NCI-H2227 (cell line): ENCODE measurements around the gene FBXO22.

Experiments used
- DNase-seq: peaks from one replicate; lab custom pipeline; 2025; ENCODE audit not compliant: unreplicated experiment; lab: John Stamatoyannopoulos, UW

The FBXO22 gene

DNA sequence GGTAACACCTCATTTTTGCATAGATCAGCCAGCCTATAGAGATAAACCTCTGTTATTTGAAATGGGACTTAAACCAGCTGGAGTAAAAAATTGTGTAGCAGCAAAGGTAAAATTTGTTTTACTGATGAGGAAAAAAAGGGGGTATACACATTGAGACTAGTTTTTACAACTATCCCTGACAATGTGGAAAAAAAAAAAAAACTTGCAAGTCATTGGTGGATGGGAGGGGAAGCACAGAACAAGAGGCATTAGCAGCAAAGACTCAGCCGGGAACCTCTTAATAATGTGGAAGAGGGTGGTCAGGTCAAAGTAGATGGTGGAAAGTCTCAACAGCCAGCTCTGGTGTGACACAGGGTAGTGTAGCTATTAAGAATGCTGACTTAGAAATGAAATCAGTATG lies 14.5 kb downstream of the FBXO22 start:
- DNase-seq: no peak

DNA sequence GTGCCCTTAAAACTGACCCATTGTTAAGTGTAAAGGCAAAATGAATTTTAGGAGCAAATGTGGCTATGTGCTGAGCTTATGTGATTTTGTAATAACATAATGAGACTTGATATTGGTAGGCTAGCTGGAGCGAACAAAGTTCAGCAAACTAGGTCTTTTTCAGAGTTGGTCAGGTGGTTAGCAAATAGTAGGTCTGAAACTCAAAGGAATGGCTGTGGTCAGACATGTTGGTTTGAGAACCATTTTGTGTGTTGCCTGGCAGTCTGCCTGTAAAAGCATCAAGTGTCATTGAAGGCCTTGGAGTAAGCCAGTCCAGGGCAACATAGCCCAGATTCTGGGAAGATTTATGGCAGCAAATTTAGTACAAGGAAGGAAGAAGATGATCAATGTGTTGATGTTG lies 16.4 kb downstream of the FBXO22 start:
- DNase-seq: no peak

DNA sequence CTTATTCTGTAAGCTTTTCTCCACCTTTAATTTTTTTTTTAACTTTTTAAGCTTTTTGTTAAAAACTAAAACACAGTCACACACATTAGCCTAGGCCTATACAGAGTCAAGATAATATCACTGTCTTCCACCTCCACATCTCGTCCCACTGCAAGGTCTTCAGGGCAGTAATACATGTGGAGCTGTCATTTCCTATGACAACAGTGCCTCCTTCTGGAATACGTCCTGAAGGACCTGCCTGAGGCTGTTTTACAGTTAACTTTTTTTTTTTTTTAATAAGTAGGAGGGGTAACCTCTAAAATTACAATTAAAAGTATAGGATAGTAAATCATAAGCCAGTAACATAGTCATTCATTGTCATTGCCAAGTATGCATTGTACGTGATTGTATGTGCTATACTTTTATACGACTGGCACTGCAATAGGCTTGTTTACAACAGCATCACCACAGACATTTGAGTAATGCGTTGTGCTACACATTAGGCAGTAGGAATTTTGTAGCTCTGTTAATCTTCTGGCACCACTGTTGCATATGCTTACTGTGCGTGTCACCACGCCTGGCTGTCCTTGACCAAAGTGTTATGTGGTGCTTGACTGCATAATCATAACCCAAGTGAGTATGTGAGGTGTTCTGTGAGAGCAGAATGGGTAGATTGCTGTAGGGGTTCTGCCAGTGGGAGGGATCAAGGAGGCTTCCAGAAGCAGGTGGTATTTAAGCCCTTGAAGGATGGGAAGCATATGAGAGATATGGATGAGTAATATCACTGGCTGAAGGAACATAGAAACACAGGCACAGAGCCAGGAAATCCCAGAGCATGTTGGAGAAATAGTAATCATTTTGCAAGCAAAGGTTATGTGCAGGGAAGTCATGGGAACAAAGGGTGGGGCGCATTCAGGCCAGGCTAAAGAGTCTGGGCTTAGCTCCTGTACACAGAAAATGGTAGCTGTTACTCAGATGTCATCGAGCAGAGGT lies 18.3 kb downstream of the FBXO22 start:
- peak; percentile 21 for DNase-seq

DNA sequence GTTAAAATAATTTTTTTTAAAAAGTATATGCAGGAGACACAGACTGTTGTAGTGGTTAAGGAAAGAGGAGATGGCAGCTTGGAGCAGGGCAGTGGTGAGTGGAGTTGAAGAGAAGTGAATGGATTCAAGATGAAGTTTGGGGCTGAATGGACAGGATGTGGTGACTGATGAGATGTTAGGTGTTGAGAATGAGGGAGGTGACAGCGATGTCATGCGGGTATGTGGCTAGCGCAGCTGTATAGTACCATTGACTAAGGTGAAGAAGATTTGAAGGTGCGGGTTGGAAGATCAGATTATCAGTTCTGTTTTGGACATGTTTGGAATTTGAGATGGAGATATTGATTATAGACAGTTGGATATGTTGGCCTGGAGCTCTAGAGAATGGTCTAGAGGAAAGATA lies 20.1 kb downstream of the FBXO22 start:
- no peak for DNase-seq

DNA sequence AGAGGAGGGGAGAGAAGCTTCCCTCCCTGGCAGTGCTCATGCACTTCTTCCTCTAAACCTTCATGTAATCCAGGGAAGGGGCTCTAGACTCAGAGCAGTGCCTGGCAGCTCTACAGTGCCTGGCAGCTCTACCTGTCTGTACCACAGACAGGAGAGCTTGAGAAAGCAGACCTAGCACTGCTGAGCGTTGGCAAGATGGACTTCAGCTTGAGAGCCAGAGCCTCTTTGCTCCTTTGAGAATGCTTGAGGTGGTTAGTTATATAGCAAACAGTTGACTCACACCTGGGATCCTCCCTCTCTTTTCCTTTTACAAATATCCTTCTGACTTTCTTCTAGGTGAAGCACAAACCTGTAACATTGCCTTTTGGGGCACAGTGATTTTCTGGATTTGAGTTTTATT lies 20.9 kb downstream of the FBXO22 start:
- DNase-seq: no peak

DNA sequence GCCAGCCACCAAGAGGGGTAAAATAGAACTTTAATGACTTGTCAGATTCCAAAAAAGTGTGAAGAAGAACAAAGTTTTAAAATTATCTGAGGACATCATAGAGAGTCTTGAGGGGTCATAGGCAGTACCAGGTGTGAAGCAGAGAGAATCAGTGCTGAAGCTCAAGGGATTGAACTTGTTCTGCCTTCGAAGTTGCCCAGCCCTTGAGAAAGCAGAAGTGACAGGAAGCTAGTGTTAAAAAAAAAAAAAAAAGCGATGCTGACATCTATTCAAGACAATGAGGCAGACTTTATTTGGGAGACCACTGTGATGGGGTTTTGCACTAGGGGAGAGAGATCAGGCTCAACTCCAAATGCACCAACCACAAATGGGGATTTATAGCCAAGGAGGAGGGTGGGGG lies 21.8 kb downstream of the FBXO22 start:
- no peak for DNase-seq

DNA sequence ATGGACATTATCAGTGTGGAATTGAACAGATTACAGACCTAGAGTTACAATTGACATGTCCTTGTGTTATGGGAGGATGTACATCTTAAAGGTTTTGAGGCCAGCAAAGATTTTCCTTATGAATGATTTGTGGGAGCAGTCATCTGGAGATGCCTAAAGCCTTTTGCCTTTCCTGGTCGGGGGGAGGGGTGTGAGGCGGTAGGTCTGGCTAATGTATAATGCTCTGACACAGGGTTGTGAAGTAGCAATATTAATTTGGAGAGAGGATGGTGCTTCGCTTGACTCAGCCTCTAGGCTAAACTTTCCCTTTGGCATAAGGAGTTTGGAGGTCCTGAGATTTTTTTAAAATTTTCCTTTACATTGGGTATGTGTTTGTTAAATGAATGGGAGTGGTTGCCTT lies 23.3 kb downstream of the FBXO22 start:
- no peak for DNase-seq

DNA sequence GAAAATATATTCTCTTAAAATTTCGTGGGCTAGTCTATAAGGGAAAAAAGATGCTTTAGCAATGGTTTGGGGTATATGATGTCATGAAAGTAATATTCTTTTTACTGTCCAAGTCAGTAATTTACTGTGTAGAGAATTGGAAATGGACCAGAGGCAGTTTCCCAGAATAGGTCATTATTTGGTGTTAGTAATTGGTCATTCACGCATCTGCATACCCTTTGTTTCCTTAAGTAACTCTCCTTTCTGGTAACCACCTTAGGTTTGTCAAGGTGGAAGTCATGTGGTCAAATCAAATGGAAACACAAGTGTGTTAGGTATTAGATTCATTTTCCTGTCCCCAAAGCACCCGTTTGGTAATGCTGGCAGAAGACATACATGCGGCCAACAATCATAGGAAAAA lies 23.9 kb downstream of the FBXO22 start:
- DNase-seq: no peak

DNA sequence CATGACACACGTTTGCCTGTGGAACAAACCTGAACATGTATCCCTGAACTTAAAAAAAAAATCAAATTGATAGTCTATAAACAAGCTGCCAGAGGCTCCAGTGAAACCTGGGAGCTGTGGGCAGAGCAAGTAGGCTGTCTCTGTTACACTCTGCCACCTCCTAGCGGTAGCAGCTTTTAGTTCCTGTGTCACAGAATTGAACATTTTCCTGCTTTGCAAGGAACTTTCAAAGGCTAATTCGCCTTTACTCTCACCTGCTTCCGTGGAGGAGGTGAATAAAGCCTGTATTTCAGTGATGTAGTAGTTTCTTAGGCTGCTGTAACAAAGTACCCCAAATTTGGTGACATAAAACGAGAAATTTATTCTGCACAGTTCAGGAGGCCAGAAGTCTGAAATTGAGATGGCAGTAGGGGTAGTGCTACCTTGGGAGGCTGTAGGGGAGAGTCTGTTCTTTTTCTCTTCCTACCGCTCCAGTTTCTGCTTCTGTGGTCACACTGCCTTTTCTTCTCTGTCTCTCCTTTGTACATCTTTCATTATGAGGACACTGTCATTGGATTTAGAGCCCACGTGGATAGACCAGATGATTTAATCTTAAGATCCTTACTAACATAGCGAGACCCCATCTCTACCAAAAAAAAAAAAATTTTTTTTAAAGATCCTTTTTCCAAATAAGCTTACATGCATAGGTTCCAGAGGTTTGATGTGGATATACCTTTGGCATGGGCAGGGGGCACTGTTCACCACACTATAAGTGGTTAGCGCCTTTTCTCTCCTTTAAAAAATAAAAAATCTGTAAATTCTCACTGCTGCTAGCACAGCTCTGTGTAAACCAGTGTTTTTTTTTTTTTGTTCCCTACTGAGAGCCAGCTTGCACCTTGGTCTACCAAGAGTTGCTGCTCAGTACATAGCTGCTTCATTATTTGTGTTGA lies 25.3 kb downstream of the FBXO22 start:
- DNase-seq: peak; percentile 34

DNA sequence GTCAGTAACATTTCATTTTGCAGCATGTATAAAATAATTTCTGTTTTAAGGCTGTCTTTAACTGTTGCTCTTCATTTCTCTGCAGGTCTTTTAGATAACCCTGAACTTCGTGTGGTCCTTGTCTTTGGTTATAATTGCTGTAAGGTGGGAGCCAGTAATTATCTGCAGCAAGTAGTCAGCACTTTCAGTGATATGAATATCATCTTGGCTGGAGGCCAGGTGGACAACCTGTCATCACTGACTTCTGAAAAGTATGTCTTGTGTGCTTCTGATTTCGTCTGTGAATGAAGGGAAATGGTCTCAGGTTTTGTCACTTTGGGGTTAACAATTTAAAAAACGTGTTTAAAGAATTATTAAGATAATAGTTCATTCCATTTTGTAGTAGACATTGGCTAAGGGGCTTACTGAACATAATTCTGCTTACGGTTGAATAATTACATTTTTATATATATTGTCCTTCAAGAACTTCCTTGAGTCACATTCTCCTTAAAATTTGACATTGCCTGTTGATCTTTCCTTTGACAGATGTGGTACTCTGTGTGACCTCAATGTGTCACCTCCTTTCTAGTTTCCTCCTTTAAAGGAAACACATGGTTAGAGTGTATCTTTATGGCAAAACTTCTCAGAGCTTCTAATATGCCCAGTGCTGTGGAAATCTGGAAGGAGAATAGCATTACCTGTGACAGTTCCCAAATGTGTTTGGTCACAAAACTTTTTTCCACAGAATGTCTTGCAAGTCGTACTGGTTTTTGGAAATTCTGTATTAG lies 26.3 kb downstream of the FBXO22 start:
- peak; percentile 44 for DNase-seq

DNA sequence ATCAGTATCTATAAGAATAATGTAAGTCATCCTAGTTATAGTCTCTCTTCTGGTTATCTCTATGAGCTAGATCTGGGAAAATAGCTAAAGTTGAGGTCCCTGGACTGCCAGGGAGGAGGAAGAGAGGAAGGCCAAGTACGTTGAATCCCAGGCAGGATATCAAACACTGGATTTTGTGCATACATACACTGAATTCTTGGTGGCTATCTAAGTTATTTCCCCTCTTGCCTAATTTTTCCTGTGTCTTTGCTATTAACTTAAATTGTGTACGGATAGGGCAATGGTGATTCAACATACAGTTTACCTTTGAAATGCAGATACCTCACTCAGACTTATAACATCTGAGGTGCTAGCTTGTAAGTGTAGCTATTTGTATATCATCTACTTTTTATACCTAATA lies 27.2 kb downstream of the FBXO22 start:
- no peak for DNase-seq

DNA sequence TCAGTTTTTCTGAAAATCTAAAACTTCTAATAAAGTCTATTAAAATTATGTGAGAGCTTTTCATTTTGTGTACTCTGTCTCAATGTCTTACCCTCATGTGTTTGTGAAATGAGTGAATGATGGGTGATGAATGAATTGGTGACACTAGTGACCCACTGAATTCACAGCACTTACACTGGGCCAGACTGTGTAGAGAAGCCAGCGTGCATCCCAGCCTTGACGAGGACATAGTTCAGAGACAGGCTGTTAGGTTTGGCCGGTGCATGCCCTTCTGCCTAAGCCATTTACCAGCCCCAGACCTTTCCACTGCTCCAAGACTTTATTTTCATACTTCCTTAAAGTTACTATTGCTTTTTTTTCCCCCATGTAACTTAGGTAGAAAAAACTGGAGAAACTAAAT lies 38.8 kb downstream of the FBXO22 start:
- DNase-seq: no peak

DNA sequence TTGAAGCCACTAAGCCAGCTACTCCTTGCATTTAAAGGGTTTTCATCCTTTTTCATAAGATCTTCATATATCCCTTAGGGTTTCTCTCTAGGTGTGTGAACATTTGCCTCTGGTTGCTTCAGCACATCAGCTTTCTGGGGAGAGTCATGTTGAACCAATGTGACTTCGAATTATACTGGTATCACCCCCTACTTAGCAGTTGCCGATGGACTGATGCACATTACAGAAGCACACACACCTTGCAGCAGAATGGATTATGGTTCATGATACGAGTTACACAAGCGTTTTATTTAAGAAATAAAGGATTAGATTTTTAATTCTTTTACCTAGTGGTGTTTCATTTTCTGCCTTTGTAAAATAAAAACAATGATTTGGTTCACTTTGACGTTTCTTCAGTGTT lies 39.6 kb downstream of the FBXO22 start:
- DNase-seq: no peak

DNA sequence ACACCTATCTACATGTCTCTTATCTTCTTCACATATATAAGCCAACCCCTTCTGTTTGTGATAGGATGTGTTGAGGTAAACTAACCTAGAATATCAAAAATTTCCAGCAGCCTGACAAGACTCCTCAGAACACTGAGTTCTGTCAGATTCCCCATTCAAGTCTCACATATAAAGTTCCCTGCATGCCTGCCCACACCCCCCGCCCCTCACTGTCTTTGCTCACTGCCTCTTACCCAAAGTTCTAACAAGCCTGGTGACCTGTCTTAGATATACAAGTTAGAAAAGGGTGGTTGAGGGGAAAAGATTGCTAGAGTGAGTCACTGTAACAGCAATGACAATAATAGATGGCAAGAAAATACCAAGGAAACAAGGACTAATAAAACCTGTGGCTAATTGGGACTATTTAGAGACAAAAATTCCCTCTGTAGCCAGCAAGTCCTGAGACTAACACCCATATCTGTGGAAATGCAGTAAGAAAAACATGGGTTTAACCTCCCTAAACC lies 40.1 kb downstream of the FBXO22 start:
- DNase-seq: no peak

DNA sequence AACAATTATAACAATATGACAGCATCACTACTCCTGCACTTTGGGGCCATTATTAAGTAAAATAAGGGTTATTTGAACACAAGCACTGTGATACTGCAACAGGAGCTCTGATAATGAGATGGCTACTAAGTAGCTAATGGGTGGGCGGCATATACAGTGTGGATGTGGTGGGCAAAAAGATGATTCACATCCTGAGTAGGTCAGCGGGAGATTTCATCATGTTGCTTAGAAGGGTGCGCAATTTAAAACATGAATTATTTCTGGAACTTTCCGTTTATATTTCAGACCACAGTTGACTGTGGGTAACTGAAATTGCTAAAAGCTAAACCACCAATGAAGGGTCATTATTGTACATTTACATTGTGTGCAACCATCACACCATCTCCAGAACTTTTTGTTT lies 42.3 kb downstream of the FBXO22 start:
- DNase-seq: no peak

DNA sequence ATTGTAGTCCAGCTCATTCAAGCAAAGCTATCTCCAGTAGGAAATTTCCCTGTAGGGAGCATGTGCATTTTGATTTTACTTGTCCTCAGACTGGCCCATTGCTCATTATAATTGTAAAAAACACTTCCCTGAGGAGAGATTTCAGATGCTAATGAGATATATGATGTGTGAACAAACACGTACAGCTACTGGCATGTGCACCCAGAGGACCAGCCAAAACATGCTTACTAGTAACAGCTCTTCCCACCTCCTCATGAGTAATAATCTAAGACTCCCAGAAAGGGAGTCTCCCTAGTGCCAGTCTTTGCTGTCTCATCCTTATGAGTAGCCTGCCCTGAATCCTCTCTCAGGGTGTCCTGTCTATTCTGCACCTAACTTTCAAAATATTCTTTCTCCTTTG lies 43.4 kb downstream of the FBXO22 start:
- no peak for DNase-seq

DNA sequence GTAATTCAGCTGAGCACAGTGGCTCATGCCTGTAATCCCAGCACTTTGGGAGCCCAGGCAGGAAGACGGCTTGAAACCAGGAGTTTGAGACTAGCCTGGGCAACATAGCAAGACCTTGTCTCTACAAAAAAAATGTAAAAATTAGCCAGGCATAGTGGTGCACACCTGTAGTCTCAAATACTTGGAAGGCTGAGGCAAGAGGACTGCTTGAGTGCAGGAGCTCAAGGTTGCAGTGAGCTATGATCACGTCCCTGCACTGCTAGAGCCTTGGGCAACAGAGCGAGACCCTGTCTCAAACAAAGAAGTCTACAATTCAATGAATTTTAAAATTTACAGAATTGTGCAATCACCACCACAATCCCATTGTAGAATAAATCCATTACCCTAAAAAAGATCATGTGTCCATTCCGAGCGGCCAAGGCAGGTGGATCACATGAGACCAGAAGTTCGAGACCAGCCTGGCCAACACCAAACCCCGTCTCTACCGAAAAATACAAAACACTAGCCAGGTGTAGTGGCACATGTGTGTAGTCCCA lies 45.2 kb downstream of the FBXO22 start:
- no peak for DNase-seq

DNA sequence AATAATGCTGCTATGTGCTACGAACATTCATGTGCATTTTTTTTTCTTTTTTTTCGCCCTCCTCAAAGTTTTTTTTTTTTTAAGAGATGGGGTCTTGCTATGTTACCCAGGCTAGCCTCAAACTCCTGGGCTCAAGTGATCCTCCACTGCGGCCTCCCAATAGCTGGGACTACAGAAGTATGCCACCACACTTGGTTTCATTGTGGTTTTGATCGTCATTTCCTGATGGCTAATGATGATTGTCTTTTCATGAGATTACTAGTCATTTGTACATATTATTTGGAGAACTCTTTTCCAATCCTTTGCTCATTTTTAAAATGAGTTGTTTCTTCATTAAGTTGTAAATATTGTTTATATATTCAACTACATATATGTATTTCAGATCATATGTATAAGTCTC lies 48.8 kb downstream of the FBXO22 start:
- no peak for DNase-seq

DNA sequence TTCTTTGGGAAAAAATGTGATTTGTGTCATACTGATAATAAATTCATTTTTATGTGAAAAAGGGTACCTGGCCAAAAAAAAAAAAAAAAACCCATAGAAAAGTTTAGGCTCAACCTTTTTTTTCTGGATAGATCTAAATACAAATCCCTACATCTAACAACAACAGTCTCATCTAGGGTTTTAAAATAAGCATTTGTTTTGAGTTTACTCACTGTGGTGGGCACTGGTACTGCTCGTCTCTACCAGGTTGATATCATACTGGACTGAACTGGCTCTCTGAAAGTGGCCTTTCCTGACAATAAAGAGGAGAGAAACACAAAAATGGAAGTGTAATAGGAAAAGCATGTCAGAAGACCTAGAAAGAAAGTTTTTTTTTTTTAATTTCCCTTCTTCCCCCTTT lies 52.0 kb downstream of the FBXO22 start:
- no peak for DNase-seq

DNA sequence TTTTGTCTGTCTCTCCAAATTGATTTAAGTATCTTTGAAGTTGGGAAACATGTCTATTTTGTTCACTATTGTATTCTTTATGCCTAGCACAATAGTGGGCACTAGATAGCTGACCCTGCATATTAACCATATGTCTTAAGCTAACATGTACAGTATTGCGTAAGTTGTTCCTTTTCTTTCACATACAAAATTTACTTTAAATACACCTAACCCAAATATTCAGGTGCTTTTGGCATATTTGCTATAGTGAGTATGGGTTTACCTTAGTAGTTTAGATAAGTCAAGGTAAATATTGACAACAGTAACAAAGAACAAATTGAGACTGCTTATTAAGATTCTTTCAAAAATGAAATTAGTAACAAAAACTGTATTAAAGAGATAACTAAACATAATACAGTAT lies 57.7 kb downstream of the FBXO22 start:
- no peak for DNase-seq

DNA sequence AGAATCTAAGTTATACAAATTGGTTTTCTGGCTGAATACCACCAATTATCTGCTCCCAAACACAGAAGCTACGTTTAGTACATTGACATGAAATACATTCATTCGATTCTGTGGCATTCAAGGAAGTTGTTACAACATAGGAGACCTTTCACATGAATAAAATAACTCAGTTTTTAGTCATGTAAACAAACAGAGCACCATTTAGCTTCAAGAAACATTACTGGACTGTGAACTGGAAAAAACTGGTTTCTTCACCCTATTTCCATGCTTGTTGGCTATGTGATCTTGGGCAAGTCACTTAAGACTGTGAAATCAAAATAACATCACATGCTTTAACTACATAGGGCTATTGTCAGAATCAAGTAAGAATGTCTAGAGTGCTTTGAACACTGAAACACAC lies 62.4 kb downstream of the FBXO22 start:
- no peak for DNase-seq
